Heart right ventricle (tissue), 16 donors: ENCODE data around the gene ZNF146. TPM values are rescaled to one million over a fixed set of nuclear protein-coding genes. Genes with fewer than 3 reads are reported as not detected.

ENCODE experiments used
- ATAC-seq, 8 donors: fragments of 200-7000 bp; cut with Tn5 transposase; one replicate each; pipeline ENCODE4 v1.9.1; 2020; ENCODE audit warnings: mild to moderate bottlenecking in 8 of 8, moderate library complexity in 8 of 8, moderate number of reproducible peaks in 1 of 8
- DNase-seq, 2 donors: peaks; one replicate each; pipeline ENCODE4 v3.0.0-alpha.2; 2020
- H3K27ac ChIP-seq, 10 donors: fragments of 200-600 bp; sonication (generic) in 2 of 10; one replicate each; pipeline versions ENCODE4 v1.5.0 to v1.8.0; 2020 to 2022; ENCODE audit warnings: mild to moderate bottlenecking in 3 of 10
- H3K27me3 ChIP-seq, 7 donors: fragments of 200-600 bp; one replicate each; pipeline ENCODE4 v1.8.0; 2021 to 2022; ENCODE audit warnings: mild to moderate bottlenecking in 2 of 7
- H3K36me3 ChIP-seq, 9 donors: fragments of 200-600 bp; sonication (generic) in 1 of 9; one replicate each; pipeline versions ENCODE4 v1.5.0 to v1.8.0; 2020 to 2022; ENCODE audit warnings: mild to moderate bottlenecking in 2 of 9
- H3K4me1 ChIP-seq, 9 donors: fragments of 200-600 bp; sonication (generic) in 1 of 9; one replicate each; pipeline versions ENCODE4 v1.5.0 to v1.8.0; 2020 to 2022; ENCODE audit warnings: mild to moderate bottlenecking in 4 of 9
- H3K4me3 ChIP-seq, 10 donors: fragments of 200-600 bp; sonication (generic) in 2 of 10; one replicate each; pipeline versions ENCODE4 v1.5.0 to v1.8.0; 2020 to 2022; ENCODE audit warnings: mild to moderate bottlenecking in 7 of 10, moderate library complexity in 2 of 10
- H3K9me3 ChIP-seq, 11 donors: fragments of 200-600 bp in 10 of 11; sonication (generic) in 2 of 11; one replicate each; pipeline versions ENCODE4 v1.5.0 to v1.8.0; 2013 to 2022; ENCODE audit warnings: mild to moderate bottlenecking in 2 of 11, control low read depth in 1 of 11, moderate library complexity in 1 of 11
- WGBS, 2 donors: extraction: QIAGEN DNeasy Blood & Tissue Kit; methylation state at CpG; one replicate each; pipeline ENCODE4 v1.1.7; 2013; ENCODE audit warnings: inconsistent platforms in 1 of 2; 5-methylcytosine and 5-hydroxymethylcytosine counted together
- intact Hi-C, 10 donors: fragments of 100-400 bp; cut with DNase I; formaldehyde crosslinking; loops; one replicate each; pipeline versions ENCODE4 v1.11.1 to v1.14.2; 2022
- polyA plus RNA-seq, 2 donors: library from polyadenylated mRNA; stranded (reverse); fragments of 200-250 nt; gene quantifications; one replicate each; pipeline ENCODE4 v1.2.3, GENCODE V29; 2013
- total RNA-seq, 10 donors: library from RNA; stranded (reverse); fragmentation: NEBNext Ultra II Directional in 3 of 10; extraction: Animal tissue kit (Norgen Biotek cat#: 25700) in 3 of 10; gene quantifications; one replicate each; pipeline versions ENCODE4 v1.2.1 to v1.2.4, GENCODE V29; 2021 to 2023
- TF ChIP-seq, protein P1 (sequence below), 9 donors: fragments of 200-600 bp; sonication (generic) in 2 of 9; IDR thresholded peaks; one replicate each; pipeline versions ENCODE4 v1.5.0 to v1.8.0; 2021 to 2022; ENCODE audit warnings: antibody characterized with exemption in 9 of 9, mild to moderate bottlenecking in 5 of 9, moderate library complexity in 1 of 9
- donor health status: Arrhythmogenic right ventricular cardiomyopathy.
- donor health status: ischemic (EF 13 %, LVEDD 7.1; RV severe dilation, severe dysfunction).
- donor health status: healthy with polysubstance abuse.
- donor health status: DM: no; HTN: yes; CAD: no.
- donor health status: DM: no; HTN: no; CAD: no.
- donor health status: ischemic (EF 25% LVEDD 6.9; RV normal size, moderate dysfunction).
- donor health status: ischemic (EF 25% LVEDD 5.7; RV mildly dilated, moderate dysfunction).
- donor health status: healthy.
- donor health status: DM: yes; HTN: yes; CAD: no.
- donor health status: Ischemic cardiomyopathy.
- donor health status: ischemic (EF 35%, LVEDD 5.7; RV mildly dilated, moderate dysfunction).
- donor health status: nonischemic (EF 11% LVEDD 7.7; RV severe dilation, severe dysfunction).
- donor health status: DM: yes; HTN: yes; CAD: no.
- donor health status: PGD.
- donor health status: ischemic (EF 29% LVEDD 5.4; RV normal size, mild dysfunction).
- donor health status: nonischemic (EF 23%, LVEDD 6.1; RV moderate dilation, normal function).

ZNF146 gene
- total and polyA plus RNA-seq, 12 donors = 20.1 to 42.1 (median 30.3) TPM

DNA sequence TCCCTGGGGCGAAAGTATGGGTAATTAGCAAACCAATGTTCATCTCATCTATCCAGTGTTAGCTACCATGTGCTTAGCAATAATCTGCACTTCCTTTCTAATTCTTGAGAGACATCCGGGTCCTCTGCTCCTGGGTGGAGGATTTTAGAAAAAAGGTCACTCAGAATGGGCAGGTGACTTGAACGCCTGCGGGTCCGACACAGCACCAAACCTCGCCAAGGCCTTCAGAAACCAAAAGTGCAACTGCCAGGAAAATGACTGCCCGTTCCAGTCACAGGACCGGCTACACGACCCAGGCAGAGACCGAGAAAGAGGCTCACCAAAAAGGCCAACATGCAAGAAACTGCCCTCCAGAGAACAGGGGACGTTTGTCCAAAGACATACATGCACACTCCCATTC is 39.9 kb downstream of the ZNF146 start:
- TF ChIP-seq, protein P1, sequence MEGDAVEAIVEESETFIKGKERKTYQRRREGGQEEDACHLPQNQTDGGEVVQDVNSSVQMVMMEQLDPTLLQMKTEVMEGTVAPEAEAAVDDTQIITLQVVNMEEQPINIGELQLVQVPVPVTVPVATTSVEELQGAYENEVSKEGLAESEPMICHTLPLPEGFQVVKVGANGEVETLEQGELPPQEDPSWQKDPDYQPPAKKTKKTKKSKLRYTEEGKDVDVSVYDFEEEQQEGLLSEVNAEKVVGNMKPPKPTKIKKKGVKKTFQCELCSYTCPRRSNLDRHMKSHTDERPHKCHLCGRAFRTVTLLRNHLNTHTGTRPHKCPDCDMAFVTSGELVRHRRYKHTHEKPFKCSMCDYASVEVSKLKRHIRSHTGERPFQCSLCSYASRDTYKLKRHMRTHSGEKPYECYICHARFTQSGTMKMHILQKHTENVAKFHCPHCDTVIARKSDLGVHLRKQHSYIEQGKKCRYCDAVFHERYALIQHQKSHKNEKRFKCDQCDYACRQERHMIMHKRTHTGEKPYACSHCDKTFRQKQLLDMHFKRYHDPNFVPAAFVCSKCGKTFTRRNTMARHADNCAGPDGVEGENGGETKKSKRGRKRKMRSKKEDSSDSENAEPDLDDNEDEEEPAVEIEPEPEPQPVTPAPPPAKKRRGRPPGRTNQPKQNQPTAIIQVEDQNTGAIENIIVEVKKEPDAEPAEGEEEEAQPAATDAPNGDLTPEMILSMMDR (IDR thresholded peaks at IDR 0.05) = no peak
- intact Hi-C loops = no loop called here
- peaks cover 0 to 23% (median 0%) of the 10 kb centered on the region in 11 donors for H3K9me3 ChIP-seq

GRCh38 chr19:36255316-36255715 is 40.4 kb downstream of the ZNF146 start:
- TF ChIP-seq, protein P1 (IDR thresholded peaks at IDR 0.05) = no peak
- H3K36me3 ChIP-seq = no peaks in the 10 kb centered on the region
- intact Hi-C loops = no loop called here
- H3K27ac ChIP-seq = no peak overlapping the region
- peaks cover 0 to 4% (median 0%) of the 10 kb centered on the region in 9 donors for H3K4me1 ChIP-seq
- H3K9me3 ChIP-seq = peaks cover 0 to 20% (median 0%) of the 10 kb centered on the region in 11 donors
- no peaks in the 10 kb centered on the region for H3K27me3 ChIP-seq
- no peak for DNase-seq
- no peak for ATAC-seq
- H3K4me3 ChIP-seq = no peak overlapping the region
- 97% methylated on average over 28 of the region's 28 CpGs for WGBS, 2 donors

More for the DNA sequence above, 39.9 kb downstream of the ZNF146 start:
- Histone ChIP-seq H3K4me1 (peaks cover 0 to 4% (median 0%) of the 10 kb centered on the region in 9 donors), H3K4me3 (no peak overlapping the region), H3K36me3 (no peaks in the 10 kb centered on the region), H3K27me3 (no peaks in the 10 kb centered on the region), H3K27ac (no peak overlapping the region)
- 86 to 94% methylated on average over 11 of the region's 11 CpGs for WGBS, 2 donors
- DNase-seq (no peak), ATAC-seq (no peak)

DNA sequence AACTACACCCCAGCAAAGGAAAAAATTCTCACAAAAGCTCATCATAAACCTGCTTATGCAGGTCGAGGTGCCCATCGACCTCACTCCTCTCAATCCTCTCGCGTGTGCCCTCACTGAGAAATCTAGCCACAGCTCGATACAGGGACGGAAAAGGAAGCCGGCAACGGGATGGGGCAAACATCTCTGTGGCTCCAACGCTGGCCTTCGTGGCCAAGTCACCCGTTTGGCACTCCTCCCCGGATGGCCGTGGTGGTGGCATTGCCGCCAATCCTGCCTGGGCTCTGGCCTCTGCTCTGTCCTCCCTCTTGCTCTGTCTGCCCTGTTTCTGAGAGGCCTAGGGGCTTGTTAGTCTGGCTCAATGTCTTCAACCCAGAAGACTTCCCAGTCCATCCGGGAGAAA is 41.2 kb downstream of the ZNF146 start:
- Histone ChIP-seq H3K27me3 (no peaks in the 10 kb centered on the region), H3K4me1 (peaks cover 0 to 4% (median 0%) of the 10 kb centered on the region in 9 donors), H3K4me3 (no peak overlapping the region), H3K36me3 (no peaks in the 10 kb centered on the region), H3K9me3 (peaks cover 0 to 18% (median 0%) of the 10 kb centered on the region in 11 donors), H3K27ac (no peak overlapping the region)
- intact Hi-C loops = no loop called here
- DNase-seq (no peak), ATAC-seq (no peak)
- WGBS, 2 donors = 97% methylated on average over 15 of the region's 15 CpGs
- TF ChIP-seq, protein P1 (IDR thresholded peaks at IDR 0.05) = no peak

DNA sequence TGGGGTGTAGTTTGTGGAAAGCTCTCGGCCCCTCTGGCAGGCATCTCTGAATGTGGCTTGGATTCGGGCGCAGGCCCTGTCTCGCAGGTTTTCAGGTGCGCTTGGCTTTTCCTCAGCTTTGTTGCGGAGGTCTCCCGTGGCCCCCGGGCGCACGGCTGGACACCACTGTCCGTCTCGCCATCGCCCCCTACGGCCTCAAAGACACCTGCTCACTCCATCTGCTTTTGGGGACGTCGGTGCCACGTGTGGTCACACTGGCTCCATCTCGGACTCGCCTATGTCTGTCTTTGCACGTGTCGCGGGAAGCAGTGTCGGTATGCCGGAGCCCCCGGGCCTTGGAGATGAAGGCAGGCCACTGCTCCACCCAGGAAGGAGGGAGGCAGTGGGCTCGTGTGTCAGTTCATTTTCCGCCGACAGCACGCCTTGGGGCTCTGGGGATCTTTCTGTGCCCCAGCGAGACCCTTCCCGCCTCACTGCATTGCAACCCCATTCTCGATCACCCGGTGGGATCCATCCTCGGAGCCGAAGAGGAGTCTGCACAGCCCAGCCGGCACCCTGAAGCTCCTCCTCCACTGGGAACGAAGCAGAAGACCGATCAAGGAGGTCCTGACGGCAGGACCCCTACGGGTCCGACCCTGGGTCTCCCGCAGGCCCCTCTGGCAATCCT is 42.1 kb downstream of the ZNF146 start:
- peaks cover 0 to 18% (median 0%) of the 10 kb centered on the region in 11 donors for H3K9me3 ChIP-seq
- peak overlapping the region; percentile 36 to 75 (median 61) for H3K4me3 ChIP-seq
- H3K27ac ChIP-seq = peak overlapping the region in 1 of 10 donors; percentile 22
- peaks cover 0 to 4% (median 0%) of the 10 kb centered on the region in 9 donors for H3K4me1 ChIP-seq
- ATAC-seq (peak in 2 of 8 donors; percentile 32 to 49), DNase-seq (no peak)
- H3K36me3 ChIP-seq = no peaks in the 10 kb centered on the region
- intact Hi-C loops = no loop called here
- H3K27me3 ChIP-seq = no peaks in the 10 kb centered on the region
- 61 to 62% methylated on average over 42 of the region's 42 CpGs for WGBS, 2 donors
- TF ChIP-seq, protein P1 (IDR thresholded peaks at IDR 0.05) = no peak
